GM18505 (cell line): ENCODE data around the gene S100A6.

Experiments used
- ATAC-seq: cut with Tn5 transposase; IDR thresholded peaks from one replicate; pipeline ENCODE4 v1.9.1; 2021; ENCODE audit not compliant: unreplicated experiment
- POLR2A ChIP-seq: IDR thresholded peaks from 4 replicates; pipeline ENCODE4 v1.6.1; 2011; ENCODE audit warnings: borderline replicate concordance; ENCODE audit not compliant: insufficient read depth, insufficient read length; ENCODE audit errors: extremely low read depth

Gene S100A6

GRCh38 chr1:153498746-153499145 lies 37.0 kb downstream of the S100A6 start:
- TF ChIP-seq POLR2A = no peak
- ATAC-seq = no peak

GRCh38 chr1:153495536-153495935 lies 40.3 kb downstream of the S100A6 start:
- no peak for ATAC-seq
- TF ChIP-seq POLR2A = no peak

GRCh38 chr1:153494976-153495535 lies 40.7 kb downstream of the S100A6 start:
- no peak for ATAC-seq
- no peak for TF ChIP-seq POLR2A

- no peak for ATAC-seq
These were observed 42.3 kb downstream of the S100A6 start for GRCh38 chr1:153493343-153493960.

GRCh38 chr1:153490272-153491051 lies 45.3 kb downstream of the S100A6 start:
- no peak for ATAC-seq
- no peak for TF ChIP-seq POLR2A

More at GRCh38 chr1:153493343-153493960, 42.3 kb downstream of the S100A6 start:
- TF ChIP-seq POLR2A = no peak

GRCh38 chr1:153488731-153489130 lies 47.1 kb downstream of the S100A6 start:
- ATAC-seq = no peak
- TF ChIP-seq POLR2A = no peak

- TF ChIP-seq POLR2A = no peak
- no peak for ATAC-seq
These were observed 48.1 kb downstream of the S100A6 start for GRCh38 chr1:153487707-153488106.

GRCh38 chr1:153485863-153486262 lies 49.9 kb downstream of the S100A6 start:
- no peak for TF ChIP-seq POLR2A
- ATAC-seq = no peak
